ENCODE data around the gene HPDL. TPM values are rescaled to one million over a fixed set of nuclear protein-coding genes. Genes with fewer than 3 reads are reported as not detected.
A peak's percentile ranks its signal among the peaks of the same experiment; 100 is the strongest.
"Not testable (repeated sequence)": the region's sequence is repeated elsewhere in the genome, so short reads cannot be mapped to it uniquely, and the experiment has no call there.

The HPDL gene
- total RNA-seq = 2.3 TPM

DNA sequence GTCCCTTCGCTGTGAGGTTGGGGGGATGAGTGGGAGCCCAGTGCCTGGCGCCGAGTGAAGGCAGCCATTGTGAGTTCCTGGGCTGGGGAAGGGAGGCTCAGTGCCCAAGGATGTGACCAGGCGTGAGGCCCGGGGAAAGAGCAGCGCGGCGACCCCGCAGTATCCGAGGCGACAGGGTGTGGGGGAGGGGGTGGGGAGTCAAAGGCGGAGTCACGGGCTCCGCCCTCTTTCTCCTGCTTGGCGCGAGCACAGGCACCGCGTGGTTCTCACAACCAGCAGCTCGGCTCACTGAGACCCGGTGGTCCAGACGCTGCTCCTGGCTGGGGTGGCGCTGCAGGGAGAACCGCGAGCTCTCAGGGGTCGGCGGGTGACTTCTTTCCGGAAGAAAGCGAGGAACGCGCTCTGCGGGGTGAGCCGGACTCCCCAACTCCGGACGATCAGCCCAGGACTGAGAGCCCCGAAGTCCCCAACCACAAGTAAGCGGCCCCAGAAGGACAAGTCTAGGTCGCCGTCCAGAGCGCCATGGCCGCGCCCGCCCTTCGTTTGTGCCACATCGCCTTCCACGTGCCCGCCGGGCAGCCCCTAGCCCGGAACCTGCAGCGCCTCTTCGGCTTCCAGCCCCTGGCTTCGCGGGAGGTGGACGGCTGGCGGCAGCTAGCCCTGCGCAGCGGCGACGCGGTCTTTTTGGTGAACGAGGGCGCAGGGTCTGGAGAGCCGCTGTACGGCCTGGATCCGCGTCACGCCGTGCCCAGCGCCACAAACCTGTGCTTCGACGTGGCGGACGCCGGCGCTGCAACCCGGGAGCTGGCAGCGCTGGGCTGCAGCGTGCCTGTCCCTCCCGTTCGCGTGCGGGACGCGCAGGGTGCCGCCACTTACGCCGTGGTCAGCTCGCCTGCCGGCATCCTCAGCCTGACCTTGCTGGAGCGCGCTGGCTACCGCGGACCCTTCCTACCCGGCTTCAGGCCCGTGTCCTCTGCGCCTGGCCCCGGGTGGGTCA lies at the start of gene HPDL:
TSS of gene HPDL (plus strand) at position 269 of the 997 bp plus-strand sequence. CDS start at position 523, 254 bp downstream.
- intact Hi-C loops (cut with DNase I) = no loop called here
- ATAC-seq (peak; percentile 91), DNase-seq (ENCODE audit: low spot score) (peak; percentile 84)

DNA sequence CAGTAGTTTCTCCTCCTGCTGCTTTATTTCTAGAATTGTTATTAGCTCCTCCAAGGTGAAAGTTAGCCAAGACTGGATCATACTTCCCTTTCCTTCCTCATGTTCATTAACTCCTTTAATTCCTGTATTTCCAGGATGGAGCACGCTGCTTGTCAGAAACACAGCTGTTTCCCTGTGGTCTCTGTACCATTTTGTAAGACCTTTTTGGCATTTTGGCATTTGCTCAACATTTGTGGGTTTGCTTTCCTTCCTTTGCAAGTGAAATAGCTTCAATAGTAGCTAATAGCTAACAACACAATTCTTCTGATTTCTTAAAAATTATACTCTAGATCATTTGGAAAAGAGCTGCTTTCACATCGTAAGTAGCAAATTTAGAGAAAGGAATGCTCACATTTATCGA lies 44.3 kb upstream of the HPDL start:
- DNase-seq (ENCODE audit: low spot score) (no peak), ATAC-seq (no peak)
- intact Hi-C loops (cut with DNase I) = no loop called here

DNA sequence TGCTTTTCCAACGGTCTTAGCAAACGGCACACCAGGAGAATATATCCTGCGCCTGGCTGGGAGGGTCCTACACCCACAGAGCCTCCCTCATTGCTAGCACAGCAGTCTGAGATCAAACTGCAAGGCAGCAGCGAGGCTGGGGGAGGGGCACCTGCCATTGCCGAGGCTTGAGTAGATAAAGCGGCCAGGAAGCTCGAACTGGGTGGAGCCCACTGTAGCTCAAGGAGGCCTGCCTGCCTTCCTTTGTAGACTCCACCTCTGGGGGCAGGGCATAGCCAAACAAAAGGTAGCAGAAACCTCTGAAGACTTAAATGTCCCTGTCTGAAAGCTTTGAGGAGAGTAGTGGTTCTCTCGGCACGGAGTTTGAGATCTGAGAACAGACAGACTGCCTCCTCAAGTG lies 41.8 kb upstream of the HPDL start:
- ATAC-seq; DNase-seq (ENCODE audit: low spot score); intact Hi-C loops (cut with DNase I): not testable (repeated sequence)

DNA sequence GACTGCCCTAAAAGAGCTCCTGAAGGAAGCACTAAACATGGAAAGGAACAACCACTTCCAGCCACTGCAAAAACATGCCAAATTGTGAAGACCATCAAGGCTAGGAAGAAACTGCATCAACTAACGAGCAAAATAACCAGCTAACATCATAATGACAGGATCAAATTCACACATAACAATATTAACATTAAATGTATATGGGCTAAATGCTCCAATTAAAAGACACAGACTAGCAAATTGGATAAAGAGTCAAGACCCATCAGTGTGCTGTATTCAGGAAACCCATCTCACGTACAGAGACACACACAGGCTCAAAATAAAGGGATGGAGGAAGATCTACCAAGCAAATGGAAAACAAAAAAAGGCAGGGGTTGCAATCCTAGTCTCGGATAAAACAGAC lies 40.2 kb upstream of the HPDL start:
- DNase-seq (ENCODE audit: low spot score); ATAC-seq; intact Hi-C loops (cut with DNase I): not testable (repeated sequence)

DNA sequence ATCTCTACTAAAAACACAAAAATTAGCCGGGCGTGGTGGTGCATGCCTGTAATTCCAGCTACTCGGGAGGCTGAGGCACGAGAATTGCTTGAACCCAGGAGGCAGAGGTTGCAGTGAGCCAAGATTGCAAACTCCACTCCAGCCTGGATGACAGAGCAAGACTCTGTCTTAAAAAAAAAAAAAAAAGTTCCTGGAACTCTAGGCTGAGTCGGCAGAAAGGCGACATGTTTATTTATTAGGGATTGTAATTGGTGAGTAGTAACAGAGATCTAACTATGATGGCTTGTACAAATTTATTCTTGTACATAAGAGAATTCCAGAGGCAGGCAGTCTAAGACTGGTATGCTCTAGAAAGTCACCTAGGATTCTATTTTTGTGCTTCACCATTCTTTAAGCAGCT lies 35.7 kb upstream of the HPDL start:
- ATAC-seq; DNase-seq (ENCODE audit: low spot score); intact Hi-C loops (cut with DNase I): not testable (repeated sequence)

DNA sequence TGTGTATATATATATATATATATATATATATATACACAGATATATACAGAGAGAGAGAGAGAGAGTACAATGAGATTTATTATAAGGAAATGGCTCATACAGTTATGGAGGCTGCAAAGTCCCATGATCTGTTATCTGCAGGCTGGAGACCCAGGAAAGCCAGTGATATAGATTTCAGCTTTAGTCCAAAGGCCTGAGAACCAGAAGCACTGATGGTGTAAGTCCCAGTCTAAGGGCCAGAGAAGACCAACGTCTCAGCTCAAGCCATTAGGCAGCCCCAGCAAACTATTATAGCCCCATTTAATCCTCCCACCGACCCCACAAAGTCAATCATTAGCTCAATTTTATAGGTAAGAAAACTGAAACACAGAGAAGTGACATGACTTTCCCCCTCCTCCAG lies 35.0 kb upstream of the HPDL start:
- intact Hi-C loops (cut with DNase I) = no loop called here
- ATAC-seq = no peak
- no peak for DNase-seq (ENCODE audit: low spot score)

DNA sequence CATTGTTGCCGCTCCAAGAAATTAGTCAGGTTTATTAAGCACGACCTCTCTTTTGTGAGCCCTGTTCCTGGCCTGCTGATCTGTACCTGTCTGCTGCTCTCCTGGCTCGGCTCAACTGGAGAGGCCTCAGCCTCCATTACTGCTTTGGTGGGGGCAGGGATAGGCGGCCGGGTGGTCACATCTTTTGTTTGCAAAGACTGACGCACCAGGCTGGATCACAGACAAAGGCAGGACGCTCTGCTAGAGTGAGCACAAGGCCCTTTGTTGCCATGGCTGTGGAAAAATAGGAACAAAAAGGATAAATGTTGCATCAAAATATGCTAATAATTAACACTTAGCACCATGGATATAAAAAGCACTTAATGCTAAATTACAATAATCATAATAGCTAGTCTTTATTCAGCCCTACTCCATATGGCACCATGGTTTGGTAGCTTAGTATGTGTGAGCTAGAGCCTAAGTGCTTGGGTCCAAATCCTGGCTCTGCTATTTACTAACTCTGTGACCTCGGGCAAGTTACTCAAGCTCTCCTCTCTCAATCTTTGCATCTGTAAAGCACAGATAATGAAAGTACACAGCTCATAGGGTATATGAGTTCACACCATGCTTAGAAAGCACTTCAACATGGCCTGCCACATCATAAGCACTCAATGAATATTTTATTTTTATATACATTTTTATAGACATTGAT lies 28.9 kb upstream of the HPDL start:
- ATAC-seq (no peak), DNase-seq (ENCODE audit: low spot score) (no peak)
- intact Hi-C loops (cut with DNase I) = no loop called here

DNA sequence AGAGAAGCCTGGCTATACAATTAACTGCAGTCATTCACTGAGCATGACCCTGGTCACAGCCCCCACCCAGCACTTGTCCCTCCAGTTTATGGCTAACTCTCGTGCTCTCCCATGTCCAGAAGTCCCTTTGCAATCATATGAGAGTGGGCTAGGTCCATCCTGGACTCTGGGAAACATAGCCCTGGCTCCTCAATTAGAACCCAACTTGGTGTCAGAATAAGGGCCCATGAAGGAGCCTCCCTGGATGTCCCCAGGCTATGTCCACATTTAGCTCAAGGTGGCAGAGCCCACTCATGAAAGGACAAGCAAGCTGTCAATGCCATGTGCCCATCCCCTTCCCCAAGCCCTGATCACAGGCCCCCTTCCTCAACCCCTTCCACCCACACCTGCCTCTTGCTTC lies 27.4 kb upstream of the HPDL start:
- intact Hi-C loops (cut with DNase I) = no loop called here
- DNase-seq (ENCODE audit: low spot score) (no peak), ATAC-seq (no peak)

DNA sequence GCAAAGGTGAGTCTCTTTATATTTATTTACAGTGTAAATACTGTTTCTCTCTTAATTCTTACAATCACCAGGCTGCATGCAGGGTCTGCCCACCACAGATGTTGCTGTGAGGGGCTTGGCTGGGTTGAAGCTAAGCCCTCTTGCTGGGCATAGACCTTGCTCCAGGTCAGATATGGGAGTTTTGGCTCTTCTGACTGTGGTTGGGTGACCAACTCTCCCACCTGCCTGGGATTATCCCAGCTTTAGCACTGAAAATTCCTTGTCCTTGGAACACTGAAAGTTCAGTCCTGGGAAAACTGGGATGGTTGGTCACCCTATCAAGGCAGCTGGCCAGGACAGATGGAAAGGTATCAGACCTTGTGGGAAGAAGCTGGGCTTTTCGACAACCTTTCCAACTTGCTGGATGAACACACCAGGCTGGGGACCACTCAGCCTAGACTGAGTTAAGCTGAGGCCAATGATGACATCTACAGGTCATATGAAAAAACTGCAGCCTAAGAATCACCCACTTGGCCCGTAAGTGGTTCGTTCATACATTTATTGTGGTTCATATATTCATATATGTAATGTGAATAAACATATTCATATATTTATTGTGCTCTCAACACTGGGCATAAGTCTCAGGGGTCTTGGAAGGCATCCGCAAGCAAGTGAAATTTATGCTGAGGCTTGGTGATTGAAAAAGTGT lies 26.6 kb upstream of the HPDL start:
- ATAC-seq (no peak), DNase-seq (ENCODE audit: low spot score) (no peak)
- intact Hi-C loops (cut with DNase I) = loop anchor here (2.0 kb wide), 1 partner anchor 281 kb away; no protein-coding TSS in a partner anchor

DNA sequence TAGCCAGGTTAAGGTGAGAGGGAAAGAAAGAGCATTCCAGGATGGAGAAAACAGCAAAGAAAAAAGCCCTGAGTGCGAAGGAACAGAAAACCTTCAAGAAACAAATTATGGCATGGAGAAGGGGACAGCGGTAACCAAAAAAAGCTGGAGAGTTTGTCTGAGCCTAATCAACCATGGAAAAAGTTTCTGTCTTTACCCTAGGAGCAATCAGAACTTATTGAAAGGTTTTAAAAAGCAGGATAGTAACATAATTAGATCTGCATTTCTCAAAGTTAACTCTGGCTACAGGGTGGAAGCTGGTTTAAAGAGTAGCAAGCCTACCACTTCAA lies 26.1 kb upstream of the HPDL start:
- no peak for ATAC-seq
- intact Hi-C loops (cut with DNase I) = loop anchor here (2.0 kb wide), 1 partner anchor 282 kb away; no protein-coding TSS in a partner anchor
- DNase-seq (ENCODE audit: low spot score) = no peak

DNA sequence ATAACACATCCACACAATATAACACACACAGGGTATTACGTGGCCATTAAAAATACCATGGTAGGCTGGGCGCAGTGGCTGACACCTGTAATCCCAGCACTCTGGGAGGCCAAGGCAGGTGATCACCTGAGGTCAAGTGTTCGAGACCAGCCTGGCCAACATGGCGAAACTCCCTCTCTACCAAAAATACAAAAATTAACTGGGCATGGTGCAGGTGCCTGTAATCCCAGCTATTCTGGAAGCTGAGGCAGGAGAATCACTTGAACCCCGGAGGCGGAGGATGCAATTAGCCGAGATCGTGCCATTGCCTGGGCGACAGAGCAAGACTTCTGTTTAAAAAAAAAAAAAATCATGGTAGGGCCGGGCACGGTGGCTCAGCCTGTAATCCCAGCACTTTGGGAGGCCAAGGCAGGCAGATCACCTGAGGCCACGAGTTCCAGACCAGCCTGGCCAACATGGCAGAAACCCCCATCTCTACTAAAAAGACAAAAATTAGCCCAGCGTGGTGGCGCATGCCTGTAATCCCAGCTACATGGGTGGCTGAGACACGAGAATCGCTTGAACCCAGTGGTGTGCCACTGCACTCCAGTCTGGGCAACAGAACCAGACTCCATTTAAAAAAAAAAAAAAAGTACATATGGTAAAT lies 24.1 kb upstream of the HPDL start:
- DNase-seq (ENCODE audit: low spot score) = no peak
- no peak for ATAC-seq
- intact Hi-C loops (cut with DNase I) = no loop called here

DNA sequence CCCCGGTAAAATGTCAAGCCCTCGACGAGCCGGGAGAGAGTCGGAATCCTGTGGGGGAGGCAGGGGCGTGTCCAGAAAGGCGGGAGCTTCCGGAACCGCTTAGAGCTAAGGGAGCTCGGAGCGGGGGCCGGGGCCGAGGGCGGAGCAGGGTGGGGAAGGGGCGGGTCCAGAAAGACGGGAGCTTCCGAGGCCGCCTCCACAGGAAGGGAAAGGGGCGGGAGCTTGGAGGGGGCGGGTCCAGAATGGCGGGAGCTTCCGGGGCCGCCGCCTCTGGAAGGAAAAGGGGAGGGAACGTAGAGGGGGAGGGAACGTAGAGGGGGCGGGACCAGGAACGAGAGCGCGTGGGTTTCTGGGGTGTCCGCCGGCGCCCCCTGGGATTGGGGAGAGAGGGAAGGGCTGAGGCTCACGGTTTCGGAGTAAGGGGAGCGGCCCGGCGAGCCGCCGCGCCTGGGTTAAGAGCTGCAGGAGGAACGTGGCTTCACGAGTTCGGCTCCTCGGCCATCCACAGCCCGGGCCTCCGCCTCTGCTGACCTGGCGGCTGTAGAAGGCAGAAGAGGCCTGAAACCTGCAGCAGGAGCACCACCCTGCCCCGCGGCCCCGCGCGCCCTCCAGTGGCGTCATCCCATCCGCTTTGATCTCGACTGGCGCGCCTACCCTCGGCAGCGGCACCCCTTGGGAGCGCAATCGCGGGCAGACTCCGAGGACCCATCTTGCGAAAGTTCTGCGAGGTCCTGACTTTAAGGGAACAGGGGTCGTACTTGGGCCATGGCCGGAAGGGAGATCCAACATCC lies 23.0 kb upstream of the HPDL start:
- peak; percentile 100 for DNase-seq (ENCODE audit: low spot score)
- intact Hi-C loops (cut with DNase I) = no loop called here
- peak; percentile 97 for ATAC-seq

DNA sequence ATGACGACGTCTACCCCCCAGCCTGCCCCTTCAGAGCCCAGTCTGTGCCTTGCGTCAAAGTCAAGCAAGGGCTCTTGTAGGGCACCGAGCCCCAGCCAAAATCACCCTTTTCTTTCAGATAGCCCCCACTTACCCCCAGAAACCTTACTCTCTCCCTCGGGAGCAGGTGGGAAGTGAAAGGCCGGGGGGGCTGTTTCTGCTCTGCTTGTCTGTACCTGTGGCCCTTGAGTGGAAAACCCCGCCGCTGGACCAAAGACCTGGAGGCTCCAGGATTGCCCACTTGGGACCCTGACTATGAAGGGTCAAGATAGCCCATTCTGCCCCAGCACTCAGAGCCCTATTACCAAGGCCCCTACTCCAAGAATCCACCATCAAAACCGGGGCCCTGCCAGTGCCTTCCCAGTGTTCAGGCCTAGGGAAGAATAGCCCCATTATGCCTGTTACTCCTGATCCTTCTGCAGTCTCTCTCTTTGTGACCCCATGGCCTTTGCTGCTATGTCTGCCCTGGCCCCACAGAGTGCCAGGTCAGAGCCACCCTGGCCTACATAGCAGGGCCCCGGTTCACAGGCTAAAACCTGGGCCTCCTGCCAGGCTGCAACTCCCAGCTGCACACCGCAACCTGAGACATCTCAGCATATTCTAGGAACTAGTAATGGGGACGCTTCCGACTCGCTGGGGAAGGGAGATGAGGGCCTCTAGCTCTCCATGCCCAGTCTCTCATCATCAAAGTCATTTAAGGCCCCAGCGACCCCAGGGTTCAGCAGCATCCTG lies 22.2 kb upstream of the HPDL start:
- no peak for ATAC-seq
- intact Hi-C loops (cut with DNase I) = no loop called here

DNA sequence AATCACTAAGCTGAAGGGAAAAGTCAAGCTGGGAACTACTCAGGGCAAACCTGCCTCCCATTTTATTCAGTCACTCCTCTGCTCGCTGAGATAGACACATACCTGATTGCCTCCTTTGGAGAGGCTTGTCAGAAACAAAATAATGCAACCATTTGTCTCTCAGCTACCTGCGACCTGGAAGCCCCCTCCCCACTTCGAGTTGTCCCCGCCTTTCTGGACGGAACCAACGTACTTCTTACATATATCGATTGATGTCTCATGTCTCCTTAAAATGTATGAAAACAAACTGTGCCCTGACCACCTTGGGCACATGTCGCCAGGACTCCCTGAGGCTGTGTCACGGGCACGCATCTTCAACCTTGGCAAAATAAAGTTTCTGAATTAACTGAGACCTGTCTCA lies 21.5 kb upstream of the HPDL start:
- no peak for ATAC-seq
- no peak for DNase-seq (ENCODE audit: low spot score)
- intact Hi-C loops (cut with DNase I) = no loop called here

More for the DNA sequence above, 22.2 kb upstream of the HPDL start:
- DNase-seq (ENCODE audit: low spot score) = peak; percentile 69

DNA sequence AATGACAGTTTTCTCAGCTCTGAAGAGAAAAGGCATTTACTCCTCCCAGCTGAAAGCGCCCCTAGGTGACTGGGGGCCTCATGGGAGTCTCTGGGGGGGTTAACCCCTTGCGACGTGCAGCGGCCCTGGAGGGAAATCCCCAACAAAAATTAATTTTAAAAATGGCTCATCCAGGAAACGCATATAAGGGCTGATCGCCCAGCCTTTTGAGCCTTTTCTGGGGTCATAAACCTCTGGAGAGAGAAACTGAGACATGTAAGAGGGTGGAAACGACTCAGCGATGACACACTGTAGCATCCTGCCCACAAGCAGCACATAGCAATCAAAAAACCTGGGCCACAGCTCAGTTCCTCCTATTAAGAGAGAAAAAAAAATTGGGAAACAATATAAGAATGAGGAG lies 20.4 kb upstream of the HPDL start:
- DNase-seq (ENCODE audit: low spot score) (no peak), ATAC-seq (no peak)
- intact Hi-C loops (cut with DNase I) = no loop called here

DNA sequence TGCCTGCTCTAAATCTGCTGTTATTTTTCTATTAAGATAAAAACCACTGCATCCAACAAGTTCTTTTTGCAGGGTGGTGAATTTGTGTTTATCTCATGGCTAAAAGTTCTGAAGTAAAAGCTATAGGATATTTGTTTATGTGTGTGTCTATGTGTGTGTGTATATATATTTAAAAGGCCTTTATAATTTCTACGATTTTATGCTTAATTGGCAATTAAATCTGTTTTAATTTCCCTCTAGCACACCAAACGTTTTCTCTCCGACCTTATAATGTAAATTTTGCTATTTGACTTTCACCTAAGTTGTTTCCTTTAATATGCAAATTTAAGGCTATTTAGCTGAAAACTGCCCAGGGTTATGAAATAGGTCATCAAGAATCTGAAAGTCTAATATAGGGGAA lies 19.8 kb upstream of the HPDL start:
- ATAC-seq (no peak), DNase-seq (ENCODE audit: low spot score) (no peak)
- intact Hi-C loops (cut with DNase I) = no loop called here

DNA sequence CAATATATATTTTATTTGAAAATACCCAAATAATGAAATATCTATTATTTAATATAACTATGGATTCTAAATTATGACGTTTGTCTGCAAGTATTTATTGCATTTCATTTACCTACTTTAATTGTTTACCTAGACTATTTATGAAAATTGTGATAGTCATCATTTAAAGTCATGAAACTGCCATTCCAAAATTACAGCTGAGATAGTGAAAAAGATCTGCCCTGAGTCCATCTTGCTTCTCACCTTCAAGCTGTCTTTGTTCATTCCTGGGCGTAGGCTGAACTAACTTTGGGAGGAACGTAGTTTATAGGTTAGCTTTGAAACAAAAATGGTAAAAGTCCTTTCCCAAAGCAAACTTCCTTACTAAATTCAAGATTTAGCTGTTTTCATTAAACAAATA lies 12.4 kb upstream of the HPDL start:
- DNase-seq (ENCODE audit: low spot score) (no peak), ATAC-seq (no peak)
- intact Hi-C loops (cut with DNase I) = no loop called here

DNA sequence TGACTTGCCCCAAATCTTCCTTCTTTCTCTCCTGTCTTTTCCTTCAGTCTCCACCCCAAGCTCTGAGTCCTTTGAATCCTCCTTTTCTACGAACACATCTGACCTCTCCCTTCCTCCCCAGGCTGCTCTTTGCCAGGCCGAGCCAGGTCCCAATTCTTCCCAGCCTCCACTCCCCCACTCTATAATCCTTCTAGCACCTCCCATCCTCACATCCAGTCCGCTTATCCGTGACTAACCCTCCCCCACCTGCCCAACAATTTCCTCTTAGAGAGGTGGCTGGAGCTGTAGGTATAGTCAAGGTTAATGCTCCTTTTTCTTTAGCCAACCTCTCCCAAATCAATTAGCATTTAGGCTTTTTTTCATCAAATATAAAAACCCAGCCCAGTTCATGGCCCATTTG lies 9.5 kb upstream of the HPDL start:
- DNase-seq (ENCODE audit: low spot score) = no peak
- ATAC-seq = no peak
- intact Hi-C loops (cut with DNase I) = no loop called here

Measured in sciatic nerve (tissue), 2 donors.